OCI-LY7 (cell line): ENCODE measurements around the gene CDK14.

Experiments
- EZH2phosphoT487 ChIP-seq: fragments of 200-600 bp; sonication (generic); IDR thresholded peaks from 2 replicates; pipeline ENCODE4 v1.6.1; 2018; ENCODE audit warnings: low read depth, borderline replicate concordance, mild to moderate bottlenecking, mixed run types, antibody characterized with exemption, low read length, moderate library complexity, mixed read lengths
- TF ChIP-seq, protein P1 (sequence below): fragments of 200-600 bp; sonication (generic); conservative IDR thresholded peaks from 2 replicates; pipeline ENCODE4 v1.5.1; 2014; ENCODE audit warnings: mild to moderate bottlenecking, antibody characterized with exemption, low read length, moderate library complexity, mixed read lengths

DNA sequence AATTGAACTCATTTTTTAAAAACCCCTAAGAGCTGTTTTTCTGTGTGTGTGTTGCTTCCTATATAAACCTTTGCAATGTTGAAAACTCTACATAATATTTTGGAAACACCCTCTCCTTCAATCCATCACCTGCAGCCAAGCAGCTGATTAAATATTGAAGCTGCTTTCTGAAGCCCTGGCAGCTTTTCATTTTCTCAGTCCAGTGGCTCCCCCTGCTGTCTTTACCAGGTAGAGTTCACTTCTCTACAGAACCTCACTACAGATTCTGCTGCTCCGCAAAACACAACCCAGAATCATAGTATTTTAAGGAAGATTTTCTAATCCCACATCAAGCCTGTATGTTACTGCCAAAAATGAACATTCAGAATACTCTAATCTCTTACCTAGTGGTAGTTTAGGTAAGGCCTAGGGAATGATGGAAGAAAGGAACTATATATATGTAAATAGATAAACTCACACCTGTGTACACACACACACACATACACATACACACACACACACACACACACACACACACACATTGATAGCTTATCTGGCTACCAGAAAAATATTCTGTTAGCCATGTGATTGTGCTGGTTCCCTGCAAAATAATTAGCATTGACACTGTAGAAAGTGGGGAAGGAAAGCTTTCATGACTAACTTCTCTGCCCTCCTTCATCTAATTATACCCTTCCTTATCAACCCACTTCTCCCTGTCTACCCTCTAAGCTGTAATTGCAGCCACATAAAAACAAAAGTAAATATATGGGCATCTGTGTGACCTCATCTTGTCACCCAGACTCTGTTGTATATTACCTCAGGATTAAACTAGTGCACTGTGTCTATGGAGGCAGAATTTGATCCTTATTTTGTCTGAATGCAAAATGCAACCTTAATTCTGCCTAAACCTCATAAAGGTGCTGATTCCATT lies 438.6 kb downstream of the CDK14 start:
- TF ChIP-seq, protein P1, sequence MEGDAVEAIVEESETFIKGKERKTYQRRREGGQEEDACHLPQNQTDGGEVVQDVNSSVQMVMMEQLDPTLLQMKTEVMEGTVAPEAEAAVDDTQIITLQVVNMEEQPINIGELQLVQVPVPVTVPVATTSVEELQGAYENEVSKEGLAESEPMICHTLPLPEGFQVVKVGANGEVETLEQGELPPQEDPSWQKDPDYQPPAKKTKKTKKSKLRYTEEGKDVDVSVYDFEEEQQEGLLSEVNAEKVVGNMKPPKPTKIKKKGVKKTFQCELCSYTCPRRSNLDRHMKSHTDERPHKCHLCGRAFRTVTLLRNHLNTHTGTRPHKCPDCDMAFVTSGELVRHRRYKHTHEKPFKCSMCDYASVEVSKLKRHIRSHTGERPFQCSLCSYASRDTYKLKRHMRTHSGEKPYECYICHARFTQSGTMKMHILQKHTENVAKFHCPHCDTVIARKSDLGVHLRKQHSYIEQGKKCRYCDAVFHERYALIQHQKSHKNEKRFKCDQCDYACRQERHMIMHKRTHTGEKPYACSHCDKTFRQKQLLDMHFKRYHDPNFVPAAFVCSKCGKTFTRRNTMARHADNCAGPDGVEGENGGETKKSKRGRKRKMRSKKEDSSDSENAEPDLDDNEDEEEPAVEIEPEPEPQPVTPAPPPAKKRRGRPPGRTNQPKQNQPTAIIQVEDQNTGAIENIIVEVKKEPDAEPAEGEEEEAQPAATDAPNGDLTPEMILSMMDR = peak; percentile 86
- TF ChIP-seq EZH2phosphoT487 = no peak
